ENCODE measurements around the gene CTBP2.

The CTBP2 gene

GRCh38 chr10:125102246-125102645 lies 58.1 kb downstream of the CTBP2 start:
- no peak for DNase-seq

GRCh38 chr10:125101581-125101980 lies 58.8 kb downstream of the CTBP2 start:
- no peak for DNase-seq

DNA sequence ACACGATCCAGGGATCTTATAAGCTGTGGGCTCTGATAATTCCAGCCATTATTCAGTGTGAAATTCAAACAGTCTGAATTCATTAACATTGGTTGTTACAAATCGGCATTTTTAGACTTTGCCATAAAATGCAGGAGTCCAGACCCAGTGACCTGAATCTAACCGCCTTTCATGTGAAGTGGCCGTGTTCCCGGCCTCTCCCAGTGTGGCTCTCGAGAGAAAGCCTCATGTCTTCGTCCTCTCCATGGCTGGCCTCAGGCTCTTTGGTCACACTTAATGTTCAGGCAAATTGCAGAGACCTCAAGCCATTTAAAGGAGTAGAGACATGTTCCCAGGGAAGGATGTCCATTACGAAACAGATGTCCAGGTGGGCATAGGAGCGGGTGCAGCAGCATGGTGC lies 59.3 kb downstream of the CTBP2 start:
- DNase-seq = no peak

DNA sequence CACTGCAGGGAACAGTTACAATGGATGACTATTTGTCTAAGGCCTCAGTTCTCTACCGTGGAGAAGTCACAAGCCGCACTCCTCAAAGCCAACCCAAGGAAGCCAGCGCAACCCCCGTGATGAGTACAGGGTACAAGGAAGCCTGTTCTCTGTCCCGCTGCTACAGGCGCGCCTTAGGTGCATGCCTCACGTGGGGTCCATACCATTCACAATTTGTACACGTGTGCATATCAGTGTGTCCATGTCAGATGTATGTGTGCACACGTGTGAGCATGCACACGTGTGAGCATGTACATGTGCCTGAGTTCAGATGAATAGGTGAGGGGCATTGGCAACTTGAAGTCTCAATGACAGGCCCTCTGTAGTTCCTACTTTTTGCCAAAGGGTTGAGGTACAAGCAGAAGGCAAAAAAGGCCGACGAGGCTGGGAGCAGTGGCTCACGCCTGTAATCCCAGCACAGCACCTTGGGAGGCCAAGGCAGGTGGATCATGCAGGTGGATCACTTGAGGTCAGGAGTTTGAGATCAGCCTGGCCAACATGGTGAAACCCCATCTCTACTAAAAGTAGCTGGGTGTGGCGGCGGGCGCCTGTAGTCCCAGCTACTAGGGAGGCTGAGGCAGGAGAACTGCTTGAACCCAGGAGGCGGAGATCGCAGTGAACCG lies 62.8 kb downstream of the CTBP2 start:
- no peak for DNase-seq

DNA sequence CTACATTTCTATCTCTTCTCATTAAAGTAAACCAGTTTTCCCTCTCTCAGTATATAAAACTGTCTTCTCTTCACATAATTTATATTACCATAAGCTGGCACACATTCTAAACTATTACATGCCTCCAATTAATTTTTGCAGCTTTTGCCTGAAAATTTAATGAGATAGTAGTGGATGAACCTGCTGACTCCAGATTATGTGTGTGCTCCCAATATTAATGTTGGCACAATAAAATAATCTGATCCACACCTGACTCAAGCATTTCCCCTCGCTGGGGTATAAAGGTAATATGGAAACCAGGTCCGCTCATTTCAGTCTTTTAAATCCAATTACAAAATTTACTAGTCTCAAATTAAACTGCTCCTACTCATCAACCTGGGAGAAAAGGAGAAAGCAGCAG lies 63.4 kb downstream of the CTBP2 start:
- DNase-seq = no peak

DNA sequence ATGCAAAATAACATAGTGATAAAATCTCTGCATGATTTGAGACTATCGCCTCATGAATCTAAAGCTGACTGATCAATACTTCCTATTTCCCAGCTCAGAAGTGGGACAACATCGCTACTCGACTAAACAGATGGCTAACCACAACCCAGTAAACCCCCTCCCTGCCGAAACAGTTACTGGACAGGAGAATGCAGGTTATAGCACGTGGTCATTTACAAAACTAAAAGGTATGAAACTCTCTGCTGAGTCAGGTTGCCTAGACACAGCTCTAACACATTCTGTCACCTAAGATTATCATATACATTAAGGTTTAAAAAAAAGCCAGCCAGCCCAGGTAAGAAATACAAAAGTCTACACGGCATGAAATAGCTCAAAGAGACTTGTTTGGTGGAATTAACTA lies 64.0 kb downstream of the CTBP2 start:
- no peak for DNase-seq

DNA sequence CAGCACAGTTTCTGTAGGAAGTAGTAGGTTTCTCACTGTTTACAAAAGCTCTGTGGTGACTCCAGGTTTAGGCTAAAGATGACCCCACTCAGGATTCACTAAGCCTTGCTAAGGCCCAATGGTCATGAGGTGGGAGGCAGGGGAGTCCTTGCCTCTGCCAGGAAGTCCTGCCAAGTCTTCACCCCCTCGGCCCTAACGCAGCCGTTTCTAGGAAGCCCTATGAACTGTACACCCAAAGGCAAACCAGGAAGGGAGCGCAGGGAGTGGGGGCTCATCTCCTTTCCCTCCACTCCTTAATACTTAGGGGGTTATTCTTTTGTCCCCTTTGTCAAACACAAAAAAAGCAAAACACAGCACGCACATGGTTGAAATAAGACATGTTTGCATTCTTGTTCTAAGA lies 64.6 kb downstream of the CTBP2 start:
- no peak for DNase-seq

- no peak for DNase-seq
These were observed 65.1 kb downstream of the CTBP2 start for GRCh38 chr10:125095228-125095627.

- DNase-seq = no peak
These were observed 65.6 kb downstream of the CTBP2 start for GRCh38 chr10:125094806-125095205.

DNA sequence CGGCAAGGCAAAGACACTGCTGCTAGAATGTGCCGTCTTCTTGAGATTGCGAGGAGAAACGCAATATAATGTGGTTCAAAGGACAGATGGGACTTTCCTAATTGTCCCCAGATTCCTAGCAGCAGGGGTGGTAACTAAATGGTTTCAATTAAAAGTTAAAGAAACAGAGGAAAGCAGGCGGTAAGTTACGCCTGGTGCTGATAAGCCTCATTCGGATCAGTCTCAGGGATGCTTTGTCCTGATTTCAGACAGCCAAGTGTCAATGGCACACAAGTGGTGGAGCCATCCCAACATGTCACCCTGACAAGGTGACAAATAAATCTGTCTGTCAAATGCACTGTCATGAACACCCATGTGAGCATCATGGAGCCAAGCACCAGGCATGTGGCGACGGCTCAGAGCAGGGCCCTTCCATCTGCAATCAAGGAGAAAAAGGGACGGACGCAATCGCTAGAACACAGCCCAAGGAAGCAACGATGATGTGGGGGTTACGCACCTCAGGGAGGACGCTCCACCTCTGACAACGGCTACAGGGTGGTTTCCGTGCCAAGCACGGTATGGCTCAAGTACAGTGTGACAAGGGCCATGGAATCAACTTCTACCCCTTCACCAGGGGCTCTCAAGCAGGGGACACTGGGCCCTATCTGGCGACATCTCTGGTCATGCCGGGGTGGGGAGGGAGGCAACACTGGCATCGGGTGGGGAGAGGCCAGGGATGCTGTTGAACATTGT lies 66.2 kb downstream of the CTBP2 start:
- no peak for DNase-seq

DNA sequence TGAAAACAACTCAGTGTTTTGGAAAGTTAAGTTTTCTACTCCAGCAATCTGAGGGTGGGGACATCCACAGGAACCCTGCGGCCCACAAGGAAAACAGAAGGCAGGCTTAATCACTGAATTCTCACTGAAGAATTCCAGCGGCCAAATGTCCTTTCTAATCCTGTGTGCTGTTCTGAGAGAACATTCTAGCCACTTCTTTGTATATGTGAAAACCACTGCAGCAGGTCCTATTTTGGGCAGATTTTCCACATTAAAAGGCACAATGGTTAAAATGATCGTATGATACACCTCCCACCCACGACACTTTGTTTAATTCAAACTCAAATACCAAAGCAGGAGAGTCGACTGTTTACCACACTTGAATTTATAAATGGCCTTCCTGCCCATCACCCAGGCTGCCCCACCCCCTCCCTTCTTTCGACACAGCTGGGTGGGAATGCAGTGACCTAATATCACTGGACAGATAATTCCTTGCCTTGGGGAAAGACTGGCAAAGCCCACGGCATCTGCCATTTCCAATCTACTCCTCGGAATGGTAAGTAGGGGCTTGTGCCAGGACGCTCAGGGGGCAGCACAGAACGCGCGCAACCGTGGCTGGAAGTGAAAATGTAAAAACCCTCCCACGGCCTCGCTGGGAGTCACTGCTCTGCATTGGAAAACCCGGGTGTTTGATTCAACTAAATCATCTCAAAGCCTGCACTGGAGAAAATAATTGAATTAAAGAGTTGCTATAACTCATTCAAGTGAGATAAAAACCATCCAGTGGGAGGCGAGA lies 67.0 kb downstream of the CTBP2 start:
- DNase-seq = no peak

- no peak for DNase-seq
These were observed 67.8 kb downstream of the CTBP2 start for GRCh38 chr10:125092564-125093031.

DNA sequence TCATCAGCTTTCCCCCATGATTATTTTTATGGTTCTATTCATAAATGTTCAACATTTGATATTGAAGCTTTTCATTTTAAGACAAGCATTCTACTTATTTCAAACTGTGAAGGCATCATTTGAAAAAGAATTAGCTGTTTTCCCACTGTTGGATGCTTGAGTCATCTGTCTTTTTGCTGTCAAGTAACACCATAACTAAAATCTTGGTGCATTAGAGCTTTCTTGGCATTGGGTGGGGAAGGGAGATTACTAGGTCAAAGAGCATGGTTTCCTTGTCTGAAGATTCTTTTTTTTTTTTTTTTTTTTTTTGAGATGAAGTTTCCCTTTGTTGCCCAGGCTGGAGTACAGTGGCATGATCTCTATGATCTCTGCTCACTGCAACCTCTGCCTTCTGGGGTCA lies 68.5 kb downstream of the CTBP2 start:
- no peak for DNase-seq

DNA sequence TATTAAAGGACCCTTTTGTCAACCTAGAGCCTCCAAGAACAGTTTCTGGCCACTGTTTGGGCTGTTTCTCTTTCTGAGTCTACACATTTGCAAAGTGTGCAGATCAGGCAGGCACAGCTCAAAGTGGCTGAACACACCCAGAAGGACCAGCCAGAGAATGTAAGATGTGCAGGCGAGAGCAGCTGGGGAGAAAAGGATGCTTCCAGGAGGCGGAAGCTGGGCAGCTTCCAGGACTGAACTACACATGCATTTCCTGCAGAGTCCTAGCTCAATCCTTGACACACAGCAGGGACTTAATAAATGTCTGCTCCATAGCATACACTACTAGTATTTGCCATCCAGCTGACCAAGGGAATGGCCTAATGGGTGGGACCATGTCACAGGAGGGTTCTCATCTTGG lies 70.9 kb downstream of the CTBP2 start:
- no peak for DNase-seq

GRCh38 chr10:125087897-125088215 lies 72.5 kb downstream of the CTBP2 start:
- DNase-seq = no peak

- DNase-seq = no peak
These were observed 73.0 kb downstream of the CTBP2 start for GRCh38 chr10:125087191-125087896.

DNA sequence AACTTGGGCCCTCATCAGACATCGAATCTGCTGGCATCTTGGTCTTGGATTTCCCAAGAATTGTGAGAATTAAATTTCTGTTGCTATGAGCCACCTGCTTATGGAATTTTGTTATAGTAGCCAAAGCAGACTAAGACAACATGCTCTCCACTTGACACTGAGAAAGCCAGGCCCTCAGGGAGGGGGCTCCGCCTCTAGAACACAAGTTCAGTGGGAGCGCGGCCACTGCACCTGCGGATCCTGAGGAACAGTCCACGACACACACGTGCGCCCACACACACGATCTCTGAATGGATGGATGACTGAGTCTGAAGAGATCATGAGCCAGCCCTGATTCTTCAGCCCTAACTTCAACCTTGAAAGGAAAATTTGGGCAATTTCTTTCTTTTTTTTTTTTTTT lies 73.7 kb downstream of the CTBP2 start:
- no peak for DNase-seq

DNA sequence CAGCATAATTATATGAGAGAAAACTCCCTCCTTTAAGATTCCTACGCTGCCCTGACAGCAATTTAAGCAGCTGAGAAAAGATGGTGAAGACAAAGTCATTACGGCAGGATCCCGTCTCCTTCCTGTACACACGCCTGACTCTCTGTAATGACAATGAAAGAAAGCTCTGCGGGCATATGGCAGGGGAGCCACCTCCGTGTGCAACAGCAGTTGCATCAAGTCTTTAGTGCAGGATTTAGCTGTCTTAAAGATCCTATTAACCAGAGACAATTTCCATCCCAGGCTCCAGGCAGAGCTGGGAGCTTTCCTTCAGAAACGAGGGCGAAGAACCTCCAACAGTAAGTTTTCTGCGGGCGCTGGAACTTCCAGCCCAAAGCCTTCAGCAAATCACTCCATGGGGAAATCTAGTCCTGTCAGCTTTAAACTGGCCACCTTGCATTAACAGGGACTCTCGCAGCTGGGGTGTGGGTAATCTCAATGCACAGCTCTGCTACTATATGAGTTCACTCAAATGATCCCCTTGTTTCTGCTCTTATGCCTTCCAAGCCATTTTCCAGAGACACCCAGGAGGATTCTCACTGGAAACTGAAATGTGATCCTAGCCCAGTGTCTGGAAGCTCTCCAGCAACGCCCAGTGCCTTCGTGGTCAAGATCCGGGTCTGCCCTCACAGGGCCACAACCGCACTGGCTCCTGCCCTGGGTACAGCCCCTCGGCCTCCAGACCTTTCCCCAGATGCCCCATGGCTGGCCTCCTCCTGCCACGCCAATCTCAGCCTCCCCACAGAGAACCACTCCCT lies 74.9 kb downstream of the CTBP2 start:
- no peak for DNase-seq

- no peak for DNase-seq
These were observed 75.6 kb downstream of the CTBP2 start for GRCh38 chr10:125084614-125085257.

GRCh38 chr10:125084191-125084613 lies 76.2 kb downstream of the CTBP2 start:
- no peak for DNase-seq

DNA sequence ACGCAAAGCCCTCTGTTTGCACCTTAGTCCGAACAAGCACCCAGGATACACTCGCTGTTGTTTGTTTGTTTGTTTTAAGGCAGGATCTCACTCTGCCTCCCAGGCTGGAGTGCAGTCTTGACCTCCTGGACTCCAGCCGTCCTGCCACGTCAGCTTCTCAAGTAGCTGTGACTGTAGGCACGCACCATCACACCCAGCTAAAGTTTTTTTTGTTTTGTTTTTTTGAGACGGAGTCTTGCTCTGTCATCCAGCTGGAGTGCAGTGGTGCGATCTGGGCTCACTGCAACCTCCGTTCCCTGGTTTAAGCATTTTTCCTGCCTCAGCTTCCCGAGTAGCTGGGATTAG lies 76.8 kb downstream of the CTBP2 start:
- no peak for DNase-seq
